ENCODE data around the gene SPATA31C2.

DNA sequence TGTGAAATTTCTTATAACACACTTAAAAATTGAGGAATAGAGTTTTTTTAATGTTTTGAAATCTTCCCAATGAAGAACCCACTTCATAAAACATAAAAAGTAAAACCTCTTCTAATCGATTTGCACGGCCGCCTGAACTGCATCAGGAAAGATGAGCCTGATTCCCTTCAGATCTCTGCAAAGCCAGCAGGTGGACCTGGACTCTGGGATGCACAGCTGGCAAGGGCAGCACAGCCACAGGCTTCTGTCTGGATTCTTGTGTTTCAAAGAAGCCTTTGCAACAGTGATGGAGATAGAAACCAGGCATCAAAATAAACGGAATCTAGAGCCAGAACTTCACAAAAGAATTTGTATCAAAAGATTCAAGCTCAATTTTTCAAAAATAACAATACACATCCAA is 36.0 kb upstream of the SPATA31C2 start:
- TF ChIP-seq, protein P1, sequence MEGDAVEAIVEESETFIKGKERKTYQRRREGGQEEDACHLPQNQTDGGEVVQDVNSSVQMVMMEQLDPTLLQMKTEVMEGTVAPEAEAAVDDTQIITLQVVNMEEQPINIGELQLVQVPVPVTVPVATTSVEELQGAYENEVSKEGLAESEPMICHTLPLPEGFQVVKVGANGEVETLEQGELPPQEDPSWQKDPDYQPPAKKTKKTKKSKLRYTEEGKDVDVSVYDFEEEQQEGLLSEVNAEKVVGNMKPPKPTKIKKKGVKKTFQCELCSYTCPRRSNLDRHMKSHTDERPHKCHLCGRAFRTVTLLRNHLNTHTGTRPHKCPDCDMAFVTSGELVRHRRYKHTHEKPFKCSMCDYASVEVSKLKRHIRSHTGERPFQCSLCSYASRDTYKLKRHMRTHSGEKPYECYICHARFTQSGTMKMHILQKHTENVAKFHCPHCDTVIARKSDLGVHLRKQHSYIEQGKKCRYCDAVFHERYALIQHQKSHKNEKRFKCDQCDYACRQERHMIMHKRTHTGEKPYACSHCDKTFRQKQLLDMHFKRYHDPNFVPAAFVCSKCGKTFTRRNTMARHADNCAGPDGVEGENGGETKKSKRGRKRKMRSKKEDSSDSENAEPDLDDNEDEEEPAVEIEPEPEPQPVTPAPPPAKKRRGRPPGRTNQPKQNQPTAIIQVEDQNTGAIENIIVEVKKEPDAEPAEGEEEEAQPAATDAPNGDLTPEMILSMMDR (IDR thresholded peaks at IDR 0.05 in 2 of 3, conservative IDR thresholded peaks at IDR 0.05 in 1 of 3; ENCODE audit: borderline replicate concordance in 1 of 3, insufficient read depth in 1 of 3, low read depth in 2 of 3, low read length in 2 of 3) = no peak
- TF ChIP-seq CBX3 (IDR thresholded peaks at IDR 0.05; ENCODE audit: low read depth) (no peak), EZH2 (IDR thresholded peaks at IDR 0.05) (no peak), EZH2phosphoT487 (IDR thresholded peaks at IDR 0.05; ENCODE audit: borderline replicate concordance) (no peak), FOSL1 (IDR thresholded peaks at IDR 0.05; ENCODE audit: low read depth) (no peak)
